ENCODE data around the gene TAF1A. TPM values are rescaled to one million over a fixed set of nuclear protein-coding genes. Genes with fewer than 3 reads are reported as not detected.

The TAF1A gene
- total RNA-seq, 1 experiment from 2014 or later: 12.9 TPM

GRCh38 chr1:222634180-222635013 lies 44.7 kb upstream of the TAF1A start:
- ChIA-PET POLR2A (interaction anchor here (0.5 to 1.4 kb wide), 4 partner anchors 10 to 1899 kb away, joined by 3 read pairs; partner anchors contain the start of gene TAF1A), CTCF (interaction anchor here (0.8 to 2.2 kb wide), 24 partner anchors 10 to 539 kb away, joined by 3 to 40 read pairs (median 4); partner anchors contain the start of genes FAM177B and TAF1A)
- Mint-ChIP-seq H3K27me3 (ENCODE audit: low read depth) (no peaks in the 10 kb centered on the region), H3K27ac (no peak overlapping the region), H3K9me3 (no peaks in the 10 kb centered on the region), H3K4me1 (no peaks in the 10 kb centered on the region), H3K4me3 (no peak overlapping the region), H3K36me3 (peaks cover 65% of the 10 kb centered on the region)
- DNase-seq (ENCODE audit: low spot score) (peak; percentile 32), ATAC-seq (peak; percentile 65)
- peak; percentile 76 for TF ChIP-seq CTCF (IDR thresholded peaks at IDR 0.05)
- no peak for TF ChIP-seq FOXK1 (CRISPR knock-in tag; IDR thresholded peaks at IDR 0.05)

GRCh38 chr1:222632749-222633148 lies 43.0 kb upstream of the TAF1A start:
- Mint-ChIP-seq H3K27me3 (ENCODE audit: low read depth) (no peaks in the 10 kb centered on the region), H3K9me3 (no peaks in the 10 kb centered on the region), H3K4me1 (no peaks in the 10 kb centered on the region), H3K27ac (no peak overlapping the region), H3K36me3 (peaks cover 65% of the 10 kb centered on the region), H3K4me3 (no peak overlapping the region)
- ATAC-seq (no peak), DNase-seq (ENCODE audit: low spot score) (no peak)
- ChIA-PET CTCF (no interaction called here), POLR2A (no interaction called here)
- no peak for TF ChIP-seq PRRX2 (CRISPR knock-in tag; IDR thresholded peaks at IDR 0.05)
- TF ChIP-seq PRDM15 (CRISPR knock-in tag; IDR thresholded peaks at IDR 0.05): no peak
- TF ChIP-seq ZNF219 (CRISPR knock-in tag; IDR thresholded peaks at IDR 0.05; ENCODE audit: borderline replicate concordance): no peak
- TF ChIP-seq NFYB (CRISPR knock-in tag; conservative IDR thresholded peaks at IDR 0.05; ENCODE audit: low read depth): no peak
- no peak for TF ChIP-seq HMGA2 (CRISPR knock-in tag; IDR thresholded peaks at IDR 0.05)
- no peak for TF ChIP-seq ZNF263 (CRISPR knock-in tag; IDR thresholded peaks at IDR 0.05; ENCODE audit: low read depth)
- no peak for TF ChIP-seq CBFB (CRISPR knock-in tag; IDR thresholded peaks at IDR 0.05; ENCODE audit: low read depth)
- no peak for TF ChIP-seq MYBL2 (CRISPR knock-in tag; IDR thresholded peaks at IDR 0.05)

- Mint-ChIP-seq H3K27me3 (ENCODE audit: low read depth) (no peaks in the 10 kb centered on the region), H3K27ac (no peak overlapping the region), H3K36me3 (peaks cover 68% of the 10 kb centered on the region), H3K4me1 (no peaks in the 10 kb centered on the region), H3K9me3 (no peaks in the 10 kb centered on the region), H3K4me3 (no peak overlapping the region)
- ChIA-PET POLR2A (no interaction called here), CTCF (no interaction called here)
- ATAC-seq (no peak), DNase-seq (ENCODE audit: low spot score) (no peak)
- no peak for TF ChIP-seq ATF3 (CRISPR knock-in tag; conservative IDR thresholded peaks at IDR 0.05)
- TF ChIP-seq IRF1 (CRISPR knock-in tag; IDR thresholded peaks at IDR 0.05): no peak
- no peak for TF ChIP-seq RELA (CRISPR knock-in tag; IDR thresholded peaks at IDR 0.05; ENCODE audit: borderline replicate concordance)
- no peak for TF ChIP-seq MYBL2 (CRISPR knock-in tag; IDR thresholded peaks at IDR 0.05)
- TF ChIP-seq RORB (CRISPR knock-in tag; IDR thresholded peaks at IDR 0.05): no peak
- TF ChIP-seq CBFB (CRISPR knock-in tag; IDR thresholded peaks at IDR 0.05; ENCODE audit: low read depth): no peak
- no peak for TF ChIP-seq GTF2I (CRISPR knock-in tag; conservative IDR thresholded peaks at IDR 0.05)
- no peak for TF ChIP-seq FOXJ3 (CRISPR knock-in tag; IDR thresholded peaks at IDR 0.05; ENCODE audit: borderline replicate concordance)
- TF ChIP-seq AR (CRISPR knock-in tag; IDR thresholded peaks at IDR 0.05): no peak
- TF ChIP-seq E2F5 (CRISPR knock-in tag; IDR thresholded peaks at IDR 0.05): no peak
- TF ChIP-seq ETV6 (CRISPR knock-in tag; IDR thresholded peaks at IDR 0.05): no peak
- no peak for TF ChIP-seq TCF7 (CRISPR knock-in tag; IDR thresholded peaks at IDR 0.05; ENCODE audit: low read depth)
- TF ChIP-seq OVOL2 (CRISPR knock-in tag; IDR thresholded peaks at IDR 0.05; ENCODE audit: borderline replicate concordance): no peak
Measured at GRCh38 chr1:222631611-222632208, 42.0 kb upstream of the TAF1A start.

Data from WTC11 (cell line).